ENCODE data around the gene DYSF. TPM values are rescaled to one million over a fixed set of nuclear protein-coding genes. Genes with fewer than 3 reads are reported as not detected.

Gene DYSF
- polyA plus RNA-seq, 3 donors from 2014 or later = 3.4 to 5.0 (median 4.2) TPM

GRCh38 chr2:71587509-71588073 lies 134.2 kb downstream of the DYSF start:
- Mint-ChIP-seq H3K9me3 (no peaks in the 10 kb centered on the region), H3K36me3 (no peaks in the 10 kb centered on the region), H3K4me3 (no peak overlapping the region), H3K27ac (no peak overlapping the region), H3K4me1 (peaks cover 4 to 8% of the 10 kb centered on the region in 2 donors), H3K27me3 (ENCODE audit: low read depth in 3 of 3) (peaks cover 0 to 5% (median 3%) of the 10 kb centered on the region in 3 donors)
- no peak for DNase-seq

- Mint-ChIP-seq H3K27me3 (ENCODE audit: low read depth in 3 of 3) (peaks cover 0 to 5% (median 3%) of the 10 kb centered on the region in 3 donors), H3K36me3 (no peaks in the 10 kb centered on the region), H3K27ac (no peak overlapping the region), H3K9me3 (no peaks in the 10 kb centered on the region), H3K4me3 (peak overlapping the region in 1 of 5 donors; percentile 45), H3K4me1 (peaks cover 4 to 8% of the 10 kb centered on the region in 2 donors)
- DNase-seq = peak in 1 of 3 donors; percentile 7
Observed at GRCh38 chr2:71588497-71589170, 135.3 kb downstream of the DYSF start.

GRCh38 chr2:71589763-71590162 lies 136.4 kb downstream of the DYSF start:
- no peaks in the 10 kb centered on the region for H3K9me3 Mint-ChIP-seq
- H3K36me3 Mint-ChIP-seq = no peaks in the 10 kb centered on the region
- DNase-seq = no peak
- peaks cover 0 to 5% (median 3%) of the 10 kb centered on the region in 3 donors for H3K27me3 Mint-ChIP-seq (ENCODE audit: low read depth in 3 of 3)
- H3K4me1 Mint-ChIP-seq = peaks cover 4 to 8% of the 10 kb centered on the region in 2 donors
- peak overlapping the region in 1 of 6 donors; percentile 35 for H3K27ac Mint-ChIP-seq
- H3K4me3 Mint-ChIP-seq = no peak overlapping the region

DNA sequence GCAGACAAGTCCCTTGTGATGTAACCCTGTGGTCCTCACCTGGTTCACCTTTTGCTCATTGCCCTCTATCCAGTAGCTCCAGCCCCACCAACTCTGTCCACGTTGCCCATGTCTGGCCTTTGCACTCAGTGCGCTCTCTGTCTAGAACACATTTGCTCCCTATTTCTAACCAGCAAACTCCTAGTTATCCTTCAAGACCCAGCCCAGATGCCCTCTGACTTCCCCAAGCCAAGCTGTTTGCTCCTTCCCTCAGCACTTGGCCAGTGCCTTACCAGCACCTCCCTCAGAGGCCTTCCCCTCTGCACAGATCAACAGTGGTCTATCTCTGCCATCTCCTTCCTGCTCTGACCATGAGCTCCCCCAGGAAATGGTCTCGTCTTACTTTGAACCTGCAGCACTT lies 137.7 kb downstream of the DYSF start:
- no peak for DNase-seq
- no peaks in the 10 kb centered on the region for H3K36me3 Mint-ChIP-seq
- peaks cover 0 to 5% (median 2%) of the 10 kb centered on the region in 3 donors for H3K27me3 Mint-ChIP-seq (ENCODE audit: low read depth in 3 of 3)
- H3K4me3 Mint-ChIP-seq = no peak overlapping the region
- peak overlapping the region in 1 of 6 donors; percentile 12 for H3K27ac Mint-ChIP-seq
- peaks cover 4 to 8% of the 10 kb centered on the region in 2 donors for H3K4me1 Mint-ChIP-seq
- no peaks in the 10 kb centered on the region for H3K9me3 Mint-ChIP-seq

DNA sequence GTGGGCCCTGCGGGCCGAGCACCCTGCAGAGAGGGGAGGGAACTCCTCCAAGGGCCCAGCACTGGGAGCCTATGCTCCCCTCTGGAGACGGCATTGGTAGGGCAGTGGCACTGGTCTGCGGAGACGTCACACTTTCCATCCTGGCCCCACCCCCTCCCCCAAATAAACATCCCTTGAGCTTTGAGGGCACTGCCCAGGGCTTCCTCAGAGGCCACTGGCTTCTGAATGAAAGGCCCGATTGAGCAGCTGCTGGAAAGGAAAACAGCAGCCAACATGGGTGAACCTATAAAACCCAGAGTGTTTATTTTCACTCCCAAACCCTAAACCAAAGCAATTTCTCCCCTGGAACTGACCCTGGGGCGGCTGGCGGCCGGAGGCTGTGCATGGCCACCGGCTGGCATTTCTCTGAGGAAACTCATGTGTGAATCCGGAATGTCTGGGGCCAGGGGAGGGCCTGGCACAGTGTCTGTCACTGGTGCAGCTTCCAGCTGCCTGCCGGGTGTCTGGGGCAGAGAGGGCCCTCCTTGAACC lies 138.9 kb downstream of the DYSF start:
- H3K9me3 Mint-ChIP-seq = no peaks in the 10 kb centered on the region
- H3K4me1 Mint-ChIP-seq = peaks cover 4 to 8% of the 10 kb centered on the region in 2 donors

GRCh38 chr2:71595569-71595968 lies 142.2 kb downstream of the DYSF start:
- Mint-ChIP-seq H3K36me3 (no peaks in the 10 kb centered on the region), H3K4me1 (peaks cover 2 to 8% of the 10 kb centered on the region in 2 donors), H3K27me3 (ENCODE audit: low read depth in 3 of 3) (peaks cover 0 to 4% (median 2%) of the 10 kb centered on the region in 3 donors), H3K27ac (no peak overlapping the region), H3K4me3 (no peak overlapping the region), H3K9me3 (no peaks in the 10 kb centered on the region)
- DNase-seq = no peak

More for the DNA sequence above, 138.9 kb downstream of the DYSF start:
- no peak overlapping the region for H3K27ac Mint-ChIP-seq
- H3K36me3 Mint-ChIP-seq = no peaks in the 10 kb centered on the region
- H3K27me3 Mint-ChIP-seq (ENCODE audit: low read depth in 3 of 3) = peaks cover 0 to 5% (median 3%) of the 10 kb centered on the region in 3 donors
- DNase-seq = no peak
- no peak overlapping the region for H3K4me3 Mint-ChIP-seq

- Mint-ChIP-seq H3K4me1 (peaks cover 1 to 3% of the 10 kb centered on the region in 2 donors), H3K27ac (no peak overlapping the region), H3K36me3 (no peaks in the 10 kb centered on the region), H3K4me3 (no peak overlapping the region), H3K9me3 (no peaks in the 10 kb centered on the region), H3K27me3 (ENCODE audit: low read depth in 3 of 3) (peaks cover 0 to 4% (median 2%) of the 10 kb centered on the region in 3 donors)
- DNase-seq = no peak
Observed at GRCh38 chr2:71596011-71596410, 142.7 kb downstream of the DYSF start.

DNA sequence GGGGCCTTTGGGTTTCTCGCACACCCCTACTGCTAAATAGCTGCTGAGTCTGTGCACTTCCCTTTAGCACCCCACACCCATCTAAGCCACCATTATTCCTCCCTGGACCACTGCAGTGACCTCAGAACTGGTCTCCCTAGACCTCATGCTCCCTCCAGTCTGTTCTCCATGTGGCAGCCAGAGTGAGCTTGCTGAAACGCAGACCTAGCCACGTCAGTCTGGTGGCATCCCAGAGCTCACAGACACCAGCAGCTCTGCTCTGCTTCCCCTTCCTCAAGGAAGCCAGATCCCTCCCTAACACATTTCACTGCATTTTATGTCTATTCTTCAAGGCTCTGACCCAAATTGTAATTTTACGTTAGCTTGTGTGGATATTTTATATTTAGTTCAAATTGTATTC lies 144.4 kb downstream of the DYSF start:
- no peaks in the 10 kb centered on the region for H3K9me3 Mint-ChIP-seq

DNA sequence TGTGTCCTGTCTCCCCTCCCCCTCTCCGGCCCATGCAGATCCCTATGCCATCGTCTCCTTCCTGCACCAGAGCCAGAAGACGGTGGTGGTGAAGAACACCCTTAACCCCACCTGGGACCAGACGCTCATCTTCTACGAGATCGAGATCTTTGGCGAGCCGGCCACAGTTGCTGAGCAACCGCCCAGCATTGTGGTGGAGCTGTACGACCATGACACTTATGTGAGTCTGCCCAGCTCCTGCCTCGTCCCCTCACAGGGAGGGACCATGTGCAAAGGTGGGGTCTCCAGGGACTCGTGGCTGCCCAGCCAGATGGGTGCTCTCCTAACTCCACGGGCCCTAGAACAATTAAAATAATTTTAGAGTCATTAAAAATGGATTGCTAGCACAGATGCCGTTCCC lies 145.2 kb downstream of the DYSF start:
- Mint-ChIP-seq H3K4me1 (peaks cover 7 to 19% of the 10 kb centered on the region in 2 donors), H3K27me3 (ENCODE audit: low read depth in 3 of 3) (peaks cover 0 to 4% (median 3%) of the 10 kb centered on the region in 3 donors), H3K9me3 (no peaks in the 10 kb centered on the region), H3K4me3 (no peak overlapping the region), H3K27ac (no peak overlapping the region), H3K36me3 (no peaks in the 10 kb centered on the region)
- DNase-seq = no peak

More for the DNA sequence above, 144.4 kb downstream of the DYSF start:
- no peak for DNase-seq
- Mint-ChIP-seq H3K36me3 (no peaks in the 10 kb centered on the region), H3K4me1 (peaks cover 0 to 11% of the 10 kb centered on the region in 2 donors), H3K4me3 (no peak overlapping the region), H3K27ac (no peak overlapping the region), H3K27me3 (ENCODE audit: low read depth in 3 of 3) (peaks cover 0 to 4% (median 3%) of the 10 kb centered on the region in 3 donors)

DNA sequence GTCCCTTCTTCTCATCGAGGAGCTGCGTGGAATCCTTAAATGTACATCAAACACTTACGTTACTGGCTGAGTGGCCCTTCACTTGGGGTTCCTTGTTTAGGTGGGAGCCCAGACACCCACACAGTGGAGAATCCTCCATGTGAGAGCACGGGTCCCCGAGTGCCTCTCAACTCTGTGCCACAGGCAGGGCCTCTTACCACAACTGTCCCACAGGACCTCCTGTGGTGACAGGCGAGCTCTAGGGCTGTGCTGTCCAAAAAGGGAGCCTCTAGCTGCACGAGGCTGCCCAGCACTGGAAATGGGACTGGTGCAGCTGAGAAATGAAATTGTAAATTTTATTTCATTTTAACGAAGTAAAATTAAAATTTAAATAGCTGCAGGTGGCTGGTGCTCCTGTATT lies 145.7 kb downstream of the DYSF start:
- Mint-ChIP-seq H3K27me3 (ENCODE audit: low read depth in 3 of 3) (peaks cover 0 to 4% (median 3%) of the 10 kb centered on the region in 3 donors), H3K9me3 (no peaks in the 10 kb centered on the region), H3K36me3 (no peaks in the 10 kb centered on the region), H3K4me3 (no peak overlapping the region), H3K27ac (no peak overlapping the region), H3K4me1 (peaks cover 10 to 22% of the 10 kb centered on the region in 2 donors)
- DNase-seq = no peak

- Mint-ChIP-seq H3K27ac (no peak overlapping the region), H3K36me3 (no peaks in the 10 kb centered on the region), H3K4me1 (peaks cover 15 to 28% of the 10 kb centered on the region in 2 donors), H3K27me3 (ENCODE audit: low read depth in 3 of 3) (peaks cover 0 to 4% (median 3%) of the 10 kb centered on the region in 3 donors), H3K9me3 (no peaks in the 10 kb centered on the region), H3K4me3 (no peak overlapping the region)
- no peak for DNase-seq
Observed at GRCh38 chr2:71599646-71600236, 146.4 kb downstream of the DYSF start.

- H3K27ac Mint-ChIP-seq = no peak overlapping the region
- H3K4me3 Mint-ChIP-seq = no peak overlapping the region
- H3K9me3 Mint-ChIP-seq = no peaks in the 10 kb centered on the region
- H3K4me1 Mint-ChIP-seq = peaks cover 20 to 34% of the 10 kb centered on the region in 2 donors
- no peak for DNase-seq
- H3K36me3 Mint-ChIP-seq = no peaks in the 10 kb centered on the region
- peaks cover 0 to 4% (median 3%) of the 10 kb centered on the region in 3 donors for H3K27me3 Mint-ChIP-seq (ENCODE audit: low read depth in 3 of 3)
Observed at GRCh38 chr2:71600555-71600954, 147.2 kb downstream of the DYSF start.

GRCh38 chr2:71601136-71602114 lies 148.1 kb downstream of the DYSF start:
- H3K9me3 Mint-ChIP-seq = no peaks in the 10 kb centered on the region
- H3K4me3 Mint-ChIP-seq = no peak overlapping the region
- DNase-seq = no peak
- H3K36me3 Mint-ChIP-seq = no peaks in the 10 kb centered on the region
- H3K27ac Mint-ChIP-seq = no peak overlapping the region
- H3K27me3 Mint-ChIP-seq (ENCODE audit: low read depth in 3 of 3) = peaks cover 0 to 4% (median 3%) of the 10 kb centered on the region in 3 donors
- H3K4me1 Mint-ChIP-seq = peaks cover 20 to 34% of the 10 kb centered on the region in 2 donors
